HG03469 (cell line): ENCODE measurements around the gene SRGAP3.
A peak's percentile ranks its signal among the peaks of the same experiment; 100 is the strongest.

Experiments used
- ATAC-seq: cut with Tn5 transposase; IDR thresholded peaks from one replicate; pipeline ENCODE4 v1.9.1; 2021; ENCODE audit warnings: mild to moderate bottlenecking, moderate library complexity, moderate number of reproducible peaks; ENCODE audit not compliant: unreplicated experiment

Gene SRGAP3

DNA sequence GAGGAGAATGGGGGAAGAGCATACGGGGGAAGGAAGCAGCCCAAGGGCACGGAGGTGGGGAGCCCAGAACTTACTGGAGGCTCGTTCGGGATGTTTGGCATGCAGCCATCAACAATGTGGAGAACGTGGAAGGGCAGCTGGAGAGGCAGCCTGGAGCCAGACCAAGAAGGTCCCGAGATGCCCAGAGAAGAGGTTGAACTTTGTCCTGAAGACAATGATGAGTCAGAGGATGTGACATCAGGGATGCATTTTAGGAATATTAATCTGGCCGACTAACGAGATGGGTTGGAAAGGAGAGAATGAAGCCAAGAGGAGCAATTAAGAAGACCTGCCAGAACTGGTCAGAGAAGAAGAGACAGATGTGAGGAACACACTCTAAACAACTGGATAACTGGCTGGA, 98.2 kb downstream of the SRGAP3 start:
- no peak for ATAC-seq

DNA sequence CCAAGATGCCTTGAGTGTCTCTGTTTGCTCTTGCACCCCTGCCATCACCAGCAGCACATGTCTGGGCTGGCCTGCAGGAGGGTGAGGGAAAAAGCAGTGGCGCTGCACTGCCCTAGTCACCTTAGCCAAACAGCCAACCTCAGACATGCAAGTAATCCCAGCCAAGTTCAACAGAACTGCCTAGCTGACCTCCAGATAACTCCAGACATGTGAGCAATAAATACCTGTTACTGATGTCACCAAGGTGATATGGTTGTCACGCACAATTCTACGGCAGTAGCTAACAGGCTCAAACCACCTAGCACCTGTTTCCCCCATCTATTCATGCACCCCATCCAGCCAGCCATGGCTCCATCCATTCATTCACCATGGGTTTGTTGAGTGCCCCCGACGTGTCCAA, 99.9 kb downstream of the SRGAP3 start:
- no peak for ATAC-seq

DNA sequence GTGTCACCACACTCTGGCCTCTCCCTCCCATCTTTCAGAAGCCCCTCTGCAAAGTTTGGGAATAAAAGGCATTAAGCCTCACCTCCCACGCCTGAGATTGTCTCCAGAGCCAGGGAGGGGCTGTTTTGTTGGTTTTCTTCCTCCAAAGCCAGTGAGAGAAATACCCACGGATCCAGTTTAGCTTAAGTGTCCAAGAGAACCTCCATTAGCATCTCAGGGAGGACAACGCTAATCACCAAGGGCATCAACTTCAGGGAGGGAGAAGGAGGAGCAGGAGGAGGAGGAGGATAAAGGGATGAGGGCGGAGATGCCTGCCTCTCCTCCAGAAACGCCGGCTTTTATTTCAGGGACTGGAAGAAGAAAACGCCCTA, 101.6 kb downstream of the SRGAP3 start:
- no peak for ATAC-seq

DNA sequence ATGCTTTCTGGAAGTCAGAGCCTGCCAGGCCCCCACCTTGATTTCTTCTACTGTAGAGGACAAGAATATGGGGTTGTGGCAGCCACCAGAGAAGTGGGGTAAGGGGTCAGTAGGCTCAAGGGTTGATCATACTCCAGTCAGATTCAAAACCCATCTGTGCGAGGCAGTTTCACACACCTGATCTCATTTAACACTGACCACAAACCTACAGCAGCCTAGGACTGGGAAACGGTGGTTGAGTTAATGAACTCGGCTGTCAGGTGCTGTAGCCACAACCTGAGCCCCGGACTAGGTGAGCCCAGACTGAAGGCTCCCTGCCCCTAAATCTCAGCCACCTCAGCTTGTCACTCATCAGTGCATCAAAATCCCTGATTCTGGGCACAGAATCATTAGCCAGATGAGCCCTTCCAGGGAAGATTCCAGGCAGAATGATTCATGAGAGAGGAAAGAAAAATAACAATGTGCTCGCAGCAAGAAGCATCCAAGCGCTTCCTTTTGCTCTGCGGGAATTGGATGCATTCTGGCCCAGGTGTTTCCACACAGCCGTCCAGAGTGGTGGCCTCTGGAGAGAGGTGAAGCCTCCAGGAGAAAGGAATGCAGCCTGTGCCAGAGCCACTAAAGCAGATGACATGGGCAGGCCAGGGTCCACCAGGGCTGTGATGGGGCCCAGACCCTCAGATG, 102.1 kb downstream of the SRGAP3 start:
- peak; percentile 76 for ATAC-seq

DNA sequence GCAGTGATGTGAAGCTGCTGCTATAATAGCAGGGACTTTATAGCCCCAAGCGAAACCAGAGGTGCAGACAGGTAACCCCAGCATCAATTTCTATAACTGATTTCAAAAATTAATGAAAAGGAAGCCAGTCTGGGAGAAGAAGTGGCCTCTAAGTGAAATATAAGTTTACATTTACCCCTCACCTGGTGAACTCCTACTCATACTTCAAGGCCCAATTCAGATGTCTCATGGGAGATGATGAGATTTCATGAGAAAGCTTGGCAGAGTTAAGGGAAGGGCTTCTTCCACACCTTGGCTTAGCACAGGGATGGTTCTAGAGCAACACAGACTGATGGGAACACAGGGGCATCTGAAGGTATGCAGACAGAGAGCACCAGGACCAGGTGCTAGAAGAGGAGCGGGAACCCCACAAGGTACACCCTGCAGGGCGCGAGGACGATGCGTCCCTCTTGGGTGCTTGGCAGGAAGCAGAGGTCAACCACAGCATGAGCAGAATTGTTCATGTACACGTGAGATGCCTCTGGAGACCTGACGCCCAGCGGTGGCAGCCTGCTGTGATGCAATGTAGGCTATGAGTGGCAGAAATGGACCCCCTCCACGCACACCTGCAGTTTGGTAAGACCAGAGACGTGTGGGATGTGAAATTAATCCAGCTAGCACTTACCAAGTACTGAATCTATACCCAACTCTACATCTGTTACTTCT, 102.9 kb downstream of the SRGAP3 start:
- ATAC-seq, result peak; percentile 64

DNA sequence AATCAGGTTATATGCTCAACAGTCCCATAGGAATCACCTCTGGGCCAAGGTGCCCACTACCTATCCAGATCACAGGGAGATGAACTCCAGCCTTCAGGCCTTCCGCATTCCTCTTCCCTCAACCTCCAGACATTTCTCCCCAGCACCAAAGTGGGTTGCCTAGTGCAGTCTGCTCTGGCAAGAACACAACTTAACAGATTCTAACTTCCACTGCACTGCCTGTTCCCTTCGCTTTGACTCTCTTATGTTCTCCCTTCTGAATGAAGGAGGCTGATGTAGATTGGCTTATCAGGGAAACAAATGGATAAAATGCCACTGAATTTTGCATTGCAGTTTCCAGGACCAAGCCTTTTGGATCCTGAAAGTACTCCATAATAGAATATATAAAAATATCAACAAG, 106.3 kb downstream of the SRGAP3 start:
- no peak for ATAC-seq

DNA sequence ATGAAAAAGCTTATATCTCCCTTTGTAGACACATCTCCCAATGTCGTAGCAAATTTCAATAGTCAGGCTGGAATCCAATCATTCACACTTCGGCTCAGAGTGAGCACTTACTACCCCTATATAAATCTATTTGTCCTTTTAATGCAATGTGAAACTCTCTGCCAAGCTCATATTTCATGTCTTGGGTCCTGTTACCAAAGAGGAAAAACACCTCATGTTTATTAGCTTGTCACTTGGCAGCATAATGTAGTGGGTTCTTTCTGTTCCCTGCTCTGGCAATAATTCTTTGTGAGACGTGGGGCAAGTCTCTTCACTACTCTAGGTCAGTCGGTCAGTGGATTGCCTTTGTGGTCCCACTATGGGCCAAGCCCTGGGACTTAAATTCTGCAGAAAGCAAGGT, 107.1 kb downstream of the SRGAP3 start:
- ATAC-seq, result no peak

DNA sequence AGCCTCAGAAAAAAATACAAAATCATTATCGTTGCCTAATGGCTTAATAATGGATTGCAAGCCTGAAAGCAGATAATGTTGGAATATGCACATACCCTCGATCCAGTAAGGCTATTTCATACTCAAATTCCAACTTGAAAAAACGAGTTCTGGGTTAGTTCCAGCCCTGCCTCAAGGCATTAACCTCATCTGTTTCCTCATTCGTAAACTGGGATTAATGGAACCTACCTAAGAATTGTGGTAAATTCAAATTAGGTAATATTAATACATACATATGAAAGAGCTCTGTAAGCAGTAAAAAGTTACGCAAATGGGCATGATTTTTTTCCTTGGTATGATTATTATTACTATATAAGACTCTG, 107.5 kb downstream of the SRGAP3 start:
- ATAC-seq, result no peak

DNA sequence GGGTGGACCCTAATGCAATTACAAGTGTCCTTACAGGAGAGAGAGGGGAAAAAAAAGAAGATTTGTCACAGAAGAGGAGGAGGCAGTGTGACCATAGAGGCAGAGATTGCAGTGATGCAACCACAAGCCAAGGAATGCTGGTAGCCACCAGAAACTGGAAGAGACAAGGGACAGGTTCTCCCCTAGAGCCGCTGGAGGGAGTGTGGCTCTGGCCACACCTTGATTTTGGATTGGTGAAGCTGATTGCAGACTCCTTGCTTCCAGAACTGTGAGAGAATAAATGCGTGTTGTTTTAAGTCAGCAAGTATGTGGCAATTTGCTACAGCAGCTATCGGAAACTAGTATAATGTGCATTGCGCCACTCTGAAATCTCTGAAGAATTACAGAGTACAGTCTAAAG, 110.1 kb downstream of the SRGAP3 start:
- no peak for ATAC-seq

DNA sequence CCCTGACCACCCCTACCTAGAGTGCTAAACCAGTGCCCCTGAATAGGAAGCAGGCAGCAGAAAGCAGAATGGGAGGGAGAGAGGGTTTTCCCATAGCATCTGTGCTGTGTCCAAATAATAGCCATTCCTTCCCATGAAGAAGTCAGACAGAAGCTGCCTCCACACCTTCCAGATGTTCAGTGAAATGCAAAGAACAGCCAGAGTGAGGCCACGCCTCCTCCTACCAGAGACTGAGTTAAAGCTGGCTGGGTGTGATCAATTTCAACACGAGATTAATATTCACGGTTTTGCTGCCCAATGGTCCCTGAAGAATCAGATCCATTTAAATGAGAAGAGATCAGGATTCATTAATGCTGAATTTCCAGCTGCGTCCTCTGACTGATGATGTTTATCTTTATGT, 111.8 kb downstream of the SRGAP3 start:
- no peak for ATAC-seq

DNA sequence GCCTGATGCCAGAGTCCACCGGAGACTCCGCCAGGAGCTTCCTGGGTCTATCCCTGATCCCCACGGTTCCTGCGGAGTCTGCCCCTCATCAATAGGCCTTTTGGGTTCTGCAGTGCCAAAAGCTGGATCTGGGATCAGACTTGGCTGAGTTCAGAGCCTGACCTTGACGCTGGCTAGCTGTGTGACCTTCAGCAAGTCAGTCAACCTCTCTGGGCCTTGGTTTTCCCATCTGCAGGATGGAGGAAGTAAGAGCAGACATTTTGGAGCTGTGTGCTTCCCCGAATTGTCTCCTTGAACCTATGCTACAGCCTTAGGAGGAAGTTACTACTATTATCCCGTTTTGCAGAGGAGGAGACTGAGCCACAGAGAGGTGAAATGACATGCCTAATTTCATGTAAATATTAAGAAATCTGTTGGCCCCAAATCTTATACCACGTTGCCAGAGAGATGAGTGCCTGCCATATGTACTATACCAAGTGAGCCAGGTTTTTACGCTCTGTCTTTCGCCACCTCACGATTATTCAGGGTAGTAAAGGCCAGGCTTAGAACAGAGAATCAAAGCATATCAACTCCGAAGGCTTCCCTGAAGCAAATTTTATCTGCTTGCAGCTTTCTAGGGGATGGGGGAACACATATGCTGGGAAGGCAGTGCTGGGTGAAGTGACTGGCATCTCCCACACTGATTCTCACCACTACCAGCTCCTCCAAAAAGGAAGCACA, 112.5 kb downstream of the SRGAP3 start:
- ATAC-seq, result no peak

DNA sequence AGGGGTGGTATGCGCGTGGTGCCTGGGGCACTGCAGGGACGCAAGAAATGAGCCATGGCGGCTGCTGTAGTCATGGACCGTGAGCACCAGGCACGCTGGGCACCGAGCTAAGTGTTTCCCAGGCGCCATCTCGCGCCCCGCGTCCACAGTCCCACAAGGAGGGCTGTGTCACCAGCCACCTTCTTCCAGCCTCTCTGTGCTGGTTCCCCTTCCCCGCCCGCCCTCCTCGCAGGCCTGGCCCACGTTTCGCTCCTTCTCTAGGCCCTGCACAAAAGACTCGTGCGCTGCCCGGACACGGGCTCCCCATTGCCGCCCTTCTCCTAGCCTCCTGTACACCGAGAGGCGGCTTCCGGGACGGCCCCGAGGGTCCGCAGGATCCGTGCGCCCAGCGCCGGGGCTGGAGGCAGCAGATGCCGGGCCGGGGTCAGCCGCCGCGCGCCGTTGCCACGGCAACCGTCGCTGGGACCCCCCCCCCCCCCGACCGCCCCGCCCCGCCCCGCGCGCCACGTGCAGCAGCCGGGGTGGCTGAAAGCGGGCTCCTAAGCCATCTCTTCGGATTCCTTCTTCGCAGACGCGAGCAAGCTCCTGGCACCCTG, 113.4 kb downstream of the SRGAP3 start:
- ATAC-seq, result no peak

DNA sequence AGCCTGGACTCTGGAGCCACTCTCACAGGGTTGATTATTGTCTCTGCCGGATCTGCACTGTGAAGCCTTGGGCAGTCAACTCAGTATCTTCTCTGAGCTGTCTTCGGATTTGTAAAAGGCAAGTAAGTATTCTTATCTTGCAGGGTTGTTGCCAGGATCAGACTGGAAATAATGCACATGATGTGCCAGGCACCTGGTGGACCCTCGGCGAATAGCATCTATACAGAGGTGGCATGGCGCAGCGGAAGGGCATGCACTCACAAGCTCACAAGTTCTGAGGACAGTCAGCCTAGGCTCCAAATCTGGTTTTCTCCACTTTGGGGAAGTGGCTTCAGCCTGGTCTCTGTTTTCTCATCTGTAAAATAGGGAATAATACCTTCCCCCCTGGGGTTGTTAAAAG, 113.9 kb downstream of the SRGAP3 start:
- ATAC-seq, result no peak

DNA sequence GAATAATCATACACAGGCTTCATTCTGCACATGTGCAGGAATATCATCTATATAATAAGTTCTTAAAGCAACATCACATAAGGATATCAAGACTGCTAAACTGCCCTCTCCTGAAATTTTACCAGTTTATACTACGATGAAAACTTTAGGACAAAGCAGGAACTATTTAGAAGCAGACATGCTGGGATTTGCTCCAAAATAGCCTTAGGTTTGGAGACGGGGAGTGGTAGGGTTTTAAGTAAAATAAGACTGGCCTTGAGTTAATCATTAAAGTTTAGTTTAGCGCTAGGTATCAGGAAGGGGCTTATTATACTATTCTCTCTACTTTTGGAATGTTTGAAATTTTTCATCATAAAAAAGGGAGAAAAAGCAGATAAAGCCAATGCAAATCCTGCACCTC, 115.8 kb downstream of the SRGAP3 start:
- no peak for ATAC-seq

DNA sequence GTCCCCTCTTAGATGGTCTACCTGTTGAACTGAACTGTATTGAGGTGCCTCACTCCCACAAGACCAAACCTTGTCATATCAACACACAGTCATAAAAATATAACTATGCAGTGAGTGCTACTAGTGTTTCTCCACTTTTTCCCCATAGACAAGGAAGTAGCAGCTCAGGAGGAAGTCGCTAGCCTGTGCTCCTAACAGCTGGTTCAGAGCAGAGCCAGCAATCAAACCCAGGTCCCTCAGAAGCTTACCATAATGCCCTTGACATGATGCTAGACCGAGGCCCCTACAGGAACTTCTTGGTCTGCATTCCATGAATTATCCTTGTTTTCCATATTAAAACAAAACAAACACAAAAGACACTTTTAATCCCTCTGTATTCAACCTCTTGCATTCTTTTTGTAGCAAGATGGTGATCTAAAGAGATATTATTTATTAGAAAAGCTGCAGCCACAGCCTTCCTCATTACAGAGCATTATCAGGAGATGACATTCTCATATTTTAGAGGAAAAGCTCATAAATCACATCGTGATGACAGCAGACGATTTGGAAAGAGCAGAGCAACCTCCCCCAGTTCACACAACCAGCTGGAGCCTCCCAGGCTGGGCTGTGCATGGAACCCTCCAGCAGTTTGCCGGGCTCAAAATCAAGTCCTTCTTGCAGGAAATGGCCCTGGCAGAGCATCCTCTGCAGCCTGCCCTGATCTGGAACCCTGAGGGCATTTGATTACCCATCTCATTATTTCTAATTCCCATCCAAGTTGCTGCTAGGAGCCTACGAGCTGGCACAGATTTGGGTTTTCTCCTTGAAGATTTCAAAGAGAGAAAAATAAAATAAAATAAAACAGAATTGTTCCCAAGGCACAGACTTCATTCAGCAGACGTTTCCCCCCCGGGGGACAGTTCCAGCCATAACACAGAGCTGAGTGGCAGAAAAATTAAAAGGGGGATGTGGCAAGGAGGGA, 118.8 kb downstream of the SRGAP3 start:
- ATAC-seq, result no peak

DNA sequence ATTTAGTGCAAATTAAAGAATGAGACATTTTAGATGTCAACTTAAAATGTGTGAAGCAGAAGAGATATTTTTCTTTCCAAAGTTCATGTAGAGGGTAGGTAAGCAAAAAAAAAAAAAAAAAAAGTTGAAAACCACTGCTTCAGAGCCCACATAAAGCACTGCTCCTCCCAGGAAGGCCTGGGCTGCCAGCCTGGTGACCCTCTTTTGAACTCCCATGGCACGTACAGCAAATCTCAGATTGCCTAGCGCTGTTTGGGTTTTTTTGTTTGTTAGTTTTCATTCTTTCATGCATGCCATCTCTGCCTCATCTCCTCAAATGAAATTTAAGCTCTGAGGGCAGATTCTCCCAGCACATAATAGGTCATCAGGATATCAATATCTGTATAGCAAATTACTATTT, 120.1 kb downstream of the SRGAP3 start:
- ATAC-seq, result no peak

DNA sequence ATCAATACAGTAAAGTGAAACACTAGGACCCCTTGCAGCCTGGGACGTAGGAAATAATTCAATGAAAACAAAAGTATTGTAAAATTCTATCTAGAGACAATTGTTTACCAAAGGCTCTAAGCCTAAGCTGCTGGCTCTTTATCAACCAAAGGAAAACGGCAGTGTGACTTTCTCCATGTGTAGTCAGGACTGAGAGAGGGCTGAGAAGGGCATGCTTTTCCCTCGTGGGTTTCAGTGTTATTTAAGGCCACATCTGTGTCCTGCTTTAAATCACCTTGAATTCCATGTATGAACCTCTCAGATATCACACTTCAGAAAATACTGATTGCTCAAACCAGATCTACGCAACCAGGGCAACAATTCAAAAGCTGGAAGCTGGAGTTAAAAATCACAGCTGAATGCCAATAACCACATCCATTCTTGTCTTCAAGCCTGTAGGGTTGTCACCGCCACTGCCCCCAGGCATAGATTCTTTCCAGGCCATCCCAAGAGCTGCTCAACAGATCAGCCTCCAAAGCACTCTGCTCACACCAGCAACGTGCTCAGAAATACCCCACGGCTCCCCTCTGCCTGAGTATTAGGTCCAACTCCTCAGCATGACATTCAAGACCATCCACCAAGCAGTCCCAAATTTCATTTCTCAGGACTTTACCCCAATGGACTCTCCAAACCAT, 124.0 kb downstream of the SRGAP3 start:
- ATAC-seq, result no peak

DNA sequence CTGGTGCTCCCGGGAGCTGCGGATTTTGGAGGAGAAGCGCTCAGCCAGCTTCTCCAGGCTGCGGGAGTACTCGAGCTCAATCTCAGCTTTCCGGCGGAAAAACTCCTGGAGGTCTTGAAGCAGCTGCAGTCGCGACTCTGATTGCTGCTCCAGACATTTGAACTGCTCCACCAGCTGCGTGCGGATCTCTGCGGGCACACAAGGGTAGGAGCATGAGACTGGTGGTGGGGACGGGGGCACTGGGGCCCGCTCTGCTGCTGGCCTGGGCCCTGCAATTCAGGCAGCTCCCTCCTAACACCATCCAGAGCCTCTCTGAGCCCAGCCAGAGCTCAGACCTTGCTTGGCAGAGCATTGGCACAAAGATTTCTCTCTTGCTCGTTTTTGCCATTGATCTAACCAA, 124.7 kb downstream of the SRGAP3 start:
- no peak for ATAC-seq

DNA sequence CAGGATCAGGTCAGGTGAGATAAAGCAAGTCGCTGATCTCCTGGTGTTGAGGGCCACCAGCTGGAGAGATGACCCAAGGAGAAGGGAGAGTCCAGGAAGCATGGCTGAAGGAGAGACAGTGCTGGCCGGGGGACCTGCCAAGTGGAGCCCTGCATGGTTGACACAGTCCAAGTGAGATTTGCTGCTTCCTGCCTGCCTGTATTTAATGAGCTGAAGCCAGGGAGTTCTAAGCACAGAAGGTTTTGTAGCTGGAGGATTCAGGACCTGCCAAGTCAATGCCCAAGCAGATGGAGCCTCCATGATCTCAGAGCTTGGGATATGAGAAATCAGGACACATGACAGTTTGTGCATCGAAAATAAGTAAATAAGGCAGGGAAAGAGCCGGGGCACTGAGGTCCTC, 125.6 kb downstream of the SRGAP3 start:
- no peak for ATAC-seq

DNA sequence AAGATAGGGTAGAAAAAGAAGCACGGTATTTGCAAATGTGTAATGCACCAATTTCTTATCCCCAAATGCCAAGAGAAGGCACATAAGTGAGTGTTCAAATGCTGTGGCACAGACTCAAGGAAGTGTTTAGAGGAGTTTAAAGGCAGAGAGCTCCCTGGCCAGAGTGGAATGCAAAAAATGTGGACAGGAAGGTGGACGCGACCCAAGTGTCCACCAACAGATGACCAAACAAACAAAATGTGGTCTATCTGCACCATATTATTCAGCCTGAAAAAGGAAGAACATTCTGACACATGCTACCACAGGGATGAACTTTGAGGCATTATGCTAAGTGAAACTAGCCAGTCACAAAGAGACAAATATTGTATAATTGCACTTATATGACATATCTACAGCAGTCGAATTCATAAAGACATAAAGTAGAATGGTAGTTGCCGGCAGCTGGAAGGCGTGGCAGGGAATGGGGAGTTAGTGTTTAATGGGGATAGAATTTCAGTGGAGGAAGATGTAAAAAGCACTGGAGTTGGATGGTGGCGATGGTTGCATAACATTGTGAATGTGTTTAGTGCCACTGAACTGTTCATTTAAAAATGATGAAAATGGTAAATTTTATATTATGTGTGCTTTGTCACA, 126.6 kb downstream of the SRGAP3 start:
- no peak for ATAC-seq
